HG03571 (cell line): ENCODE results near the gene CFAP45.

Experiments used
- ATAC-seq: cut with Tn5 transposase; IDR thresholded peaks from one replicate; pipeline ENCODE4 v1.9.1; 2021; ENCODE audit not compliant: unreplicated experiment

Gene CFAP45

DNA sequence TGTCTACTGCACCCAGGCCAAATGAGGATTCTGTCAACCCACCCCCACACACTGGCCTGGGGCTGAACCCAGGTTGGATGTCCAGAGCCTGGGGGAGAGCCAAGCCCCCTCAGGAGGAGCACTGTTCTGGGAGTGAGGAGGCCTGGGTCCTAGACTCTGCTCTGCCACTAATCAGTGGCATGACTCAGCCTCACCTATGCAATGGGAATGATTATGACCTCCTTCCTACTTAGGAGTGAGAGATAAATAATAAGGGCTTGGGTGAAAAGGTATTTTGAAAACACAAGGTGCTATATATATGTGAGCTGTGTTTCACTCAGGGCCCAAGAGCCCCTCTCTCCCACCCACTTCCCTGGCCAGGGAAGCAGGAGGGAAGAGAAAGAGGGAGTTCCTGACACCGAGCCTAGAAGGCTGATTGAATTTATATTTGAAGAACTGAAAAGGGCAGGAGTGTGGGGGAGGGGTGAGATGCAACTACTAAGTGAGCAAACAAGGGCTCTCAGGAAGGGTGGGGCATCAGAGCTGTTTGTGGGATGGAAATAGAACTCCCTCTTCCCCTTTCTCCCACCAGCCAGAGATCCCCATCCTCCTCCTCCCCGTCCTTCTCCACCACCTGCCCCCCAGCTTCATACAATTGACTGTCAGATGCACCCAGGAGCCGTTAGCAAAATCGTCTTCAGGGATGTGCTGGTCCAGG, 37.2 kb upstream of the CFAP45 start:
- no peak for ATAC-seq

DNA sequence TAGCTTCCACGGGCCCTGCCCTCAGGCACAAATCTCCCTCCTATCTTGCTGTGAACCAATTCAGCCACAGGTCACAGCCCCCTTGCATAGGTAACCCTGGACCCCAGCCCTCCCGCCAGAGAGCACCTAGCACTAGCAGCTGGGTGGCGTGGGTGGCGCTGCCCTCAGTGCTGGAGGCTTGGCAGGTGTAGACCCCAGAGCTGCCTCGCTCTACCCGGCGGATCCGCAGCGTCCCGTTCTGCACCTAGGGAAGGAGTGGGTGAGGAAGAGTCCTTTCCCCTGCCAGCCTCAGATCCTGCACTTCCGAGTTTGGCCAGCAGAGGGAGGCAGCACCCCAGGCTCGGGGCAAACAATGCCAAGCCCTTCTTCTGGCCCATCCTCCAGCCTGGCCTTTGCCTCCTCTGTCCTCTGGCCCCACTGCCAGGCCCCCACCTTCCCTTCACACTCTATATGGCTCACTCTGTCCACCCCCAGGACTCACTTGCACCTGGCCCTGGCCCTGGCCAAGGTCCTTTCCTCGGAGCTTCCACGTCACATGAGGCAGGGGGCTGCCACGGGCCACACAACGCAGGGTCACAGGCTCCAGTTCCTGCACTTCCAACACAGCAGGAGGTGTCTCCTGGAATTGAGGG, 36.4 kb upstream of the CFAP45 start:
- ATAC-seq = no peak

- no peak for ATAC-seq
Observed at GRCh38 chr1:159935719-159936272, 35.8 kb upstream of the CFAP45 start.

GRCh38 chr1:159935305-159935704, 35.3 kb upstream of the CFAP45 start:
- no peak for ATAC-seq

- no peak for ATAC-seq
Observed at GRCh38 chr1:159934136-159935039, 34.4 kb upstream of the CFAP45 start.

DNA sequence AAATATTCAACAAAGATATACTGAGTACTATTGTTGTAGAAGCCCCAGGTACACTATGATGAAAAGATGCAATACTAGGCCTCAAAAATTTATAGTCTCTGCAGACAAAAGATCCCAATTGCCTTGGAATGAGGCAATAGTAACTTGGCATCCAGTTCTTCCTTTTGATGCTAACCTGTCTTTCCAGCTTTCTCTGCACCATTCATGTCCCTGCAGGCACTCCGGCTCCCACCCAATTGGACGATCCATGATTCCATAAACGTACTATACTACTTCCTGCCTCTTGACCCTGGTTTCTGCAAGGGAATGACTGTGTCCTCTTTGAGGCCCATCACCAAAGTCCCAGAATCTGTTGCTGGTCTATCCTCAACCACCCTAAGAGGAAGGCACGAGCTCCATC, 33.4 kb upstream of the CFAP45 start:
- ATAC-seq = no peak

GRCh38 chr1:159932296-159933285, 32.6 kb upstream of the CFAP45 start:
- no peak for ATAC-seq

DNA sequence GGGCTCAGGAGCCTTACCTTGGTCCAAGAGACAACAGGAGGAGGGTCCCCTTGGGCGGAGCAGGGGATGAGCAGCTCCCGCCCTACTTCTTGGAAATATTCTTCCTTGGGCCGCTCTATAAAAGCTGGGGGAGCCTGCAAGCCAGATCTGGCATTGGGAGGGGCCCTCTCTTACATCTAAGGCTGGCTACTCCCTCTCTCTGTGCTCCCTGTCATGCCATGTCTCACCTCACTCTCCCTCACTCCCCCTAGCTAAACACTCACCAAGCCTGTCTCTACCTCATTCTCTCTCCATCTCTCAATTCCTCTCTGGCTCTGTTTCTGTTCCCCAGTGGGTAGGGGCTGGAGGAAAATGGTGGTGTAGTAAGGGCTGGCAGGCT, 31.8 kb upstream of the CFAP45 start:
- no peak for ATAC-seq

DNA sequence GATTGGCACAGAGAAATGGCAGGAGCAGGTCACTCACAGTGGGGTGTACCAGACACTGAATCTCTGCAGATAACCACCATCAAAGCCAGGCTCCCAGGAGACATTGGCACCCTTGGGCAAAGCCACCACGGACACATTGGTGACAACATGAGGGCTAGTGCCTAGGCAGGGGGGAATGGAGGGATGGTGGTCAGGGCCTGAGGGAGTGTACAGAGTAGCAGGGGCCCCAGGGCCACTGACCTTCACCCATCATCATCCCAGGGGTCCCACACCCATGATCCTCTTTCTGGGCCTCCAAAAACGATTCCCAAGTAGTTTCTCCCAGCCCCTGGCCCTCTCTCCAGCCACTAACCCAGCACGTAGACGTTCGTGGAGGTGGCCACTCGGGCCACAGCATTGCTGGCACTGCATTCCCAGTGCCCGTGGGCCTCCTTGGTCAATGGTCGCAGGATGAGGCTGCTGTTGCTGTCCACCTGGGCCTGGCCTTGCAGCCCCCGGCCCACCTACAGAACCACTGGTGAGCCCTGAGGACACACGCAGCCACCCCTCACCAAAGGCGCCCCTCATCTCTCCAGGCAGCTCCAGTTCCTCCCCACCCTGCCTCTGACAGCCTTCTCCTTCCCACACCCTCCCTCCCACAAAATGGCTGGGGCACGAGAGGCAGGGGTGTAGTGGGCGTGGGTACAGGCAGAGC, 31.3 kb upstream of the CFAP45 start:
- no peak for ATAC-seq

- ATAC-seq = no peak
Observed at GRCh38 chr1:159930634-159931033, 30.7 kb upstream of the CFAP45 start.

DNA sequence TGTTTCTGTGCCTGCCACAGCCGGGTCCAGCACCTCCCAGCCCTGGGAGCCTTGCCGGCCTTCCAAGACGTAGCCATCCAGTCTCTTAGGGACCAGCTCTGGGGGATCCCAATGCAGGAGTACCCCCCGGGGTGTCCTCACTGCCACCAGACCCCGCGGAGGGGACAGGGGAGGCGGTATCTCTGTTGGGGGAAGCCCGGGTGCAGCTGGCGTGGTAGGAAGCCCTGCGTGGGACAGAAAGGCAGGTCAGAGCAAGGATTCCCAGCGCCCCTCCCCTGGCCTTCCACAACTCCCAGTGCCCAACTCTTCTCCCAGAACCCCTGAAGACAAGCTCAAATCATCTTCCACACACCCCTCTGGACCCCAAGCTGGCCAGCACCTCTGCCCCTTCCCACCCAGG, 30.3 kb upstream of the CFAP45 start:
- ATAC-seq = no peak

GRCh38 chr1:159929155-159930051, 29.4 kb upstream of the CFAP45 start:
- ATAC-seq = no peak

DNA sequence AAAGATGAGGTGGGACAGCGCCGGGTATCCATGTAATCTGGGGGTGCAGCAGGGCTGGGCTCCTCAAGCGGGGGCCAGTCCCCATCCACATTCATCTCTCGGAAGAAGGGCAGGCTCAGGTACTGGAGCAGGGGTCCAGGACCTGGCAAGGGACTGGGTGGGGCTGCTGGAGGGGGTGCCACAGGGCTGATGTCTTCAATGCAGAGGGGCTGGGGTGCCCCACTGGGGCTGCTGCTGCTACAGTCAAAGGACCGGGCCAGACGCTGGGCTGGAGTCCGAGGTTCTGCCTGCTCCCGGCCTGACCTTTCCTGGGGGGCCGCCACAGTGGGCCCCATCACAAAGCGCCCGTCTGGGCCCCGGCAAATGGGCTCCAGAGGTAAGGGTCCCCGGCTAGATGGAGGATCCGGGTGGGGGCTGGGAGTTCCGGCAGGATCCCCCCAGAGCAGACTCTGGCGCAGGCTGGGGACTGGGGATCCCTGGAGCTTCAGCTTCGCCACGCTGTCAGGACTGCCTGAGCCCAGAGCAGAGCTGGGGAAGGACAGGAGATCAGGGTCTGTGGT, 28.6 kb upstream of the CFAP45 start:
- no peak for ATAC-seq

GRCh38 chr1:159927849-159928431, 28.0 kb upstream of the CFAP45 start:
- ATAC-seq = no peak

DNA sequence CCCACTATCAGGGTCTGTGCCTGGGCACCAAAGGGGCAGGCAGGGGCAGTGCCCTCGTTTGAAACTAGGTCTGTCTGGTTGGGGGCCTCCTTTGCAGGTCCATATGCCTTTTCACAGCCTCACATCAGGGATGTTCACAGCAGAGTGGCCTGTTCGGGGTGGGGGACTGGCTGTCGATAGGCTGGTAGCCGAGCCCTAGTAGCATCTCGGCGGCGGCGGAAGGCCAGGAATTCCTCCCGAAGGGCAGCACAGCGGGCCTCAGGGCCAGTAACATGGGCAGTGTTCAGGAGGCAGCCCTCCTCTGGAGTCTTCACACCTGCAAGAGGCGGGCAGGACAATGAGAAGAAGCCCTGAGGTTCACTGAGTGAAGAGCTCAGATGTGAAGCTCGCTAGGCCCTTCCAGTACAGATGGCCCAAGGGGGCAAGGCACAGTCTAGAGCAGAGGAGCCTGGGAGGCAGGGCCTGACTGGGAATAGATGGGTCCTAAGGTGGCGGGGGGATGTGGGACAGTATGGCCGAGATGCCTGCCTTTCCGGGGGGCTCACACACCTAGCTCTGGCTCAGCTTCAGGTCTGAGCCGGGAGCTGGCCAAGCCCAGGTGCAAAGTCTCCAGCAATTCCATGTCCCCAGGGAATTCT, 27.4 kb upstream of the CFAP45 start:
- no peak for ATAC-seq

DNA sequence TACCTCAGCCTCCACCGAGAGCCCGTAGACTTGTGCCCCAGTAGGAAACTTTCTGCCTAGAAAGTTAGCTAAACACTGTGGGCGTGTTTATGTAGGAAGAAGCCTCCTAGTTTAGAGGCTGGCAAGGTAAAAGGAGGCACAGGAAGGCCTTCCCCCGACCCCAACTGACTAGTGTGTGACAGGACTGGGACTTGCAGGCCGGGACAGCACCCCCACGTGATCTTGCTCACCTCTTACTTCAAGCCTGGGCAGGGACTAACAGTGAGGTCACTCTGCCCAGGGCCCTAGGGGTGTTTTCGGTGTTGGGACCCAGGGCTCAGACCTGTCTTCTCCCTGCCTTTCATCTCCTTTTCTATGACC, 25.7 kb upstream of the CFAP45 start:
- ATAC-seq = peak; percentile 6

DNA sequence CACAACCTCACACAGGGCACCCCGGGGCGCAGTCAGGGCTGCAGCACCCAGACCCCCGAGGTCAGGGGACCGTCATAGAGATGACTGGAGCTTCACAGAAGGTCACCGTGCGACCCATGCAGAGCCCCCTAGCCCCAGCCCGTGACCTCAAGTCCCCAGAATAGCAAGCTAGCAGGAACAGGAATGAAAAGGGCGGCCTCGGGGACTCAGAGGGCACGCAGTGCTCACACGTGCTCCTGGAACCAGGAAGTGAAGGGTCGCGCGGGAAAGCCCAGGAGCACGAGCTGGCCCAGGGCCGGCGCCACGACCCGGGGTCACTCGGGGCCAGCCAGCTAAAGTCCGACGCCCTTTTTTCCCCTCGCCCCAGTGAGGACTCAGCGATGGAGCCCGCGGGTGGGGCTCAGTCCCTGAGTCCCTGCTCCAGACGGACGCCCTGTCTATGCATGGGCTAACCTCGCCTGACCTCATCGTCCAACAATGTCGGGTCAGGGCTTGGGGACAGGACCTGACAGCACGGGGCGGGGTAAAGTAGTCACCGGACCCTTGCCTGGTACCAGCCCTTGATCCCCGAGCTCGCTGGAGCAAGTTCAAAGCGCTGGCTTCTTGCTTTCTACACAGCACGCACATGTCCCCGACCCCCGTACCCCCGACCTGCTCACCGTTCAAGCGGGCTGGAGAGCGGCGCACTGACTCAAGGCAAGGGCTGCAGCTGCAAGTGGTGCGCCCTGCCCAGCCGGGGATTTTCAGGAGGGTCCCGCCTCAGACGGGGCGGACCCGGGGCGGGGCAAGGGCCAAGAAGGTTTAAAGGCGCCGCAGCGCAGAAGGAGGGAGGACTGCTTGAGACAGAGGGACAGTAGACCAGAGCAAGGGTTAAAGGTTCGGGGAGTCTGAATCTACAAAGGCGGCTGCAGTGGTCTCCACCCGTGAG, 25.1 kb upstream of the CFAP45 start, which contains the start of gene TAGLN2:
Gene TAGLN2 (minus strand): TSS at position 717 of the 928 bp plus-strand sequence. CDS start 4,998 bp downstream, outside the sequence.
- ATAC-seq = peak; percentile 56
